GM12878 (cell line): ENCODE results near the gene EYS. TPM values are rescaled to one million over a fixed set of nuclear protein-coding genes. Genes with fewer than 3 reads are reported as not detected.

ENCODE experiments used
- ATAC-seq: fragments of 200-7000 bp; cut with Tn5 transposase; 3 replicates; pipeline ENCODE4 v1.9.1; 2020; ENCODE audit warnings: mild to moderate bottlenecking, moderate library complexity
- BruUV-seq: library from RNA; stranded (reverse); fragments of 400-500 nt; replicated peaks from 2 replicates; lab custom pipeline; 2021; lab: Mats Ljungman, UMichigan
- CTCF ChIA-PET: fragments of 300-600 bp; sonication (Branson Sonifier 250); formaldehyde crosslinking; extraction: SDS; loops from one replicate; lab custom pipeline; 2021; ENCODE audit warnings: inconsistent platforms; lab: Yijun Ruan, JAX
- POLR2A ChIA-PET: fragments of 350-600 bp; formaldehyde crosslinking; extraction: SDS; loops from one replicate; lab custom pipeline; 2021; ENCODE audit warnings: inconsistent platforms; lab: Charles Lee
- RAD21 ChIA-PET: fragments of 300-600 bp; sonication (Branson Sonifier 250); formaldehyde crosslinking; loops from one replicate; lab custom pipeline; 2023; ENCODE audit warnings: antibody characterized with exemption; ENCODE audit not compliant: unreplicated experiment; lab: Charles Lee
- SMC1A ChIA-PET: fragments of 300-600 bp; sonication (Branson Sonifier 250); formaldehyde crosslinking; loops from one replicate; lab custom pipeline; 2023; ENCODE audit not compliant: unreplicated experiment, uncharacterized antibody; lab: Charles Lee
- DNase-seq: peaks from one replicate; pipeline ENCODE4 v3.0.0-alpha.2; 2011; ENCODE audit warnings: low read depth, low spot score
- FAIRE-seq: peaks from 3 replicates; lab custom pipeline; 2011; peaks lifted over from hg19 to GRCh38; lab: Jason Lieb, UNC
- H2AFZ ChIP-seq: 2 replicates; pipeline ENCODE4 v1.6.0; 2011; ENCODE audit warnings: low read depth, low read length, control low read depth; ENCODE audit not compliant: control insufficient read depth
- H3K27ac ChIP-seq: 2 replicates; pipeline ENCODE4 v1.5.1; 2011; ENCODE audit warnings: control low read depth; ENCODE audit not compliant: control insufficient read depth, insufficient read depth
- H3K27me3 ChIP-seq, 2 experiments: replicated peaks in 1 of 2; 2 replicates each; pipeline versions ENCODE4 v1.6.0 to v1.6.1; 2011; ENCODE audit warnings: low read length in 1 of 2; ENCODE audit not compliant: control insufficient read depth in 2 of 2, insufficient read depth in 2 of 2
- H3K36me3 ChIP-seq, 2 experiments: 2 replicates each; pipeline ENCODE4 v1.5.1; 2011; ENCODE audit warnings: low read length in 1 of 2; ENCODE audit not compliant: control insufficient read depth in 2 of 2, insufficient read depth in 2 of 2
- H3K4me1 ChIP-seq: 2 replicates; pipeline ENCODE4 v1.6.1; 2011; ENCODE audit warnings: mild to moderate bottlenecking, low read length, moderate library complexity, mixed read lengths; ENCODE audit not compliant: control insufficient read depth, insufficient read depth
- H3K4me2 ChIP-seq: 2 replicates; pipeline ENCODE4 v1.6.0; 2011; ENCODE audit warnings: control low read depth; ENCODE audit not compliant: control insufficient read depth, insufficient read depth
- H3K4me3 ChIP-seq: fragments of 200-600 bp; sonication (generic); 2 replicates; pipeline ENCODE4 v1.5.1; 2016
- H3K79me2 ChIP-seq: 2 replicates; pipeline ENCODE4 v1.6.0; 2011; ENCODE audit warnings: low read length; ENCODE audit not compliant: control insufficient read depth, insufficient read depth
- H3K9ac ChIP-seq: 2 replicates; pipeline ENCODE4 v1.8.0; 2011; ENCODE audit warnings: low read length, control low read depth, mixed read lengths; ENCODE audit not compliant: control insufficient read depth, insufficient read depth
- H3K9me3 ChIP-seq: replicated peaks from 3 replicates; pipeline ENCODE4 v1.5.1; 2011; ENCODE audit warnings: mild to moderate bottlenecking, low read length; ENCODE audit not compliant: control insufficient read depth, insufficient read depth
- H4K20me1 ChIP-seq: 2 replicates; pipeline ENCODE4 v1.6.0; 2011; ENCODE audit not compliant: control insufficient read depth, insufficient read depth
- CBFB ChIP-seq: IDR thresholded peaks from 2 replicates; pipeline ENCODE4 v1.6.1; 2016; ENCODE audit warnings: antibody characterized with exemption, low read depth
- CHD1 ChIP-seq: IDR thresholded peaks from 2 replicates; pipeline ENCODE4 v1.6.1; 2012; ENCODE audit warnings: low read depth, low read length, improper control_type of control experiment
- CREM ChIP-seq: IDR thresholded peaks from 2 replicates; pipeline ENCODE4 v1.6.1; 2014; ENCODE audit warnings: antibody characterized with exemption, low read depth
- EED ChIP-seq: sonication (generic); IDR thresholded peaks from 2 replicates; pipeline ENCODE4 v1.6.1; 2016; ENCODE audit warnings: antibody characterized with exemption, low read depth
- HDGF ChIP-seq: fragments of 450-650 bp; IDR thresholded peaks from 2 replicates; pipeline ENCODE4 v1.6.1; 2016; ENCODE audit warnings: antibody characterized with exemption
- MAX ChIP-seq: IDR thresholded peaks from 2 replicates; pipeline ENCODE4 v1.6.1; 2012; ENCODE audit warnings: low read depth, low read length, improper control_type of control experiment
- RAD21 ChIP-seq: IDR thresholded peaks from 2 replicates; pipeline ENCODE4 v1.6.1; 2011; ENCODE audit warnings: mild to moderate bottlenecking, low read depth, low read length, moderate library complexity; ENCODE audit not compliant: insufficient read depth
- RELA ChIP-seq: fragments of 450-650 bp; IDR thresholded peaks from 2 replicates; pipeline ENCODE4 v1.8.0; 2014; ENCODE audit warnings: borderline replicate concordance; ENCODE audit not compliant: partially characterized antibody
- ZBED1 ChIP-seq: IDR thresholded peaks from 2 replicates; pipeline ENCODE4 v1.6.1; 2016; ENCODE audit warnings: borderline replicate concordance
- ZSCAN29 ChIP-seq: fragments of 450-650 bp; IDR thresholded peaks from 2 replicates; pipeline ENCODE4 v1.6.1; 2017; ENCODE audit warnings: mild to moderate bottlenecking, moderate library complexity
- WGBS: methylation state at CpG from one replicate; pipeline ENCODE4 v1.1.6; 2016; ENCODE audit warnings: low lambda C conversion rate; ENCODE audit not compliant: insufficient replicate concordance, insufficient coverage; ENCODE audit errors: missing lambda C conversion rate; 5-methylcytosine and 5-hydroxymethylcytosine counted together
- in situ Hi-C: fragments of 300-500 bp; cut with MboI; formaldehyde crosslinking; loops from 9 replicates; pipeline ENCODE4 v1.14.3; 2018; ENCODE audit warnings: mixed read lengths
- intact Hi-C: fragments of 100-400 bp; cut with micrococcal nuclease; formaldehyde crosslinking; loops from one replicate; pipeline ENCODE4 v1.14.2; 2022; ENCODE audit not compliant: unreplicated experiment
- polyA plus RNA-seq, 11 experiments: library from polyadenylated mRNA; depleted of rRNA in 4 of 11; unstranded in 6 of 11; stranded (reverse) in 5 of 11; fragments of >200 nt; fragmentation: Nextera tagmentation in 4 of 11; fragmentation: Illumina TruSeq in 1 of 11; extraction: Ambion mirVana in 4 of 11; extraction: Trizol in 1 of 11; gene quantifications; 1 replicate in 1 of 11; 2 replicates in 10 of 11; pipeline versions ENCODE4 v1.2.1 to v1.2.3, GENCODE V29; 2011 to 2016; ENCODE audit warnings: inconsistent platforms in 2 of 11, missing spikeins in 2 of 11, low read depth in 1 of 11
- total RNA-seq, 4 experiments: library from RNA; depleted of rRNA in 3 of 4; stranded (reverse); fragments of >200 nt in 3 of 4; fragmentation: Illumina TruSeq in 1 of 4; extraction: Trizol in 1 of 4; gene quantifications; 2 replicates each; pipeline versions ENCODE4 v1.2.1 to v1.2.3, GENCODE V29; 2013 to 2021
- TF ChIP-seq, protein P1 (sequence below): IDR thresholded peaks from 2 replicates; pipeline ENCODE4 v1.6.1; 2011; ENCODE audit warnings: mild to moderate bottlenecking, low read depth, low read length, moderate library complexity; ENCODE audit not compliant: insufficient replicate concordance
- TF ChIP-seq, protein P2 (sequence below): fragments of 450-650 bp; IDR thresholded peaks from 2 replicates; pipeline ENCODE4 v1.6.1; 2017; ENCODE audit warnings: mild to moderate bottlenecking
- TF ChIP-seq, protein P3 (sequence below): IDR thresholded peaks from 2 replicates; pipeline ENCODE4 v1.6.1; 2012; ENCODE audit warnings: low read depth, low read length, improper control_type of control experiment

The EYS gene
- total and polyA plus RNA-seq, 10 of the 15 experiments (the other 5 are each of a cell fraction or from before 2014, with no cell fraction given): under 0.01 to 0.14 (median 0.02) TPM; not detected in 1

DNA sequence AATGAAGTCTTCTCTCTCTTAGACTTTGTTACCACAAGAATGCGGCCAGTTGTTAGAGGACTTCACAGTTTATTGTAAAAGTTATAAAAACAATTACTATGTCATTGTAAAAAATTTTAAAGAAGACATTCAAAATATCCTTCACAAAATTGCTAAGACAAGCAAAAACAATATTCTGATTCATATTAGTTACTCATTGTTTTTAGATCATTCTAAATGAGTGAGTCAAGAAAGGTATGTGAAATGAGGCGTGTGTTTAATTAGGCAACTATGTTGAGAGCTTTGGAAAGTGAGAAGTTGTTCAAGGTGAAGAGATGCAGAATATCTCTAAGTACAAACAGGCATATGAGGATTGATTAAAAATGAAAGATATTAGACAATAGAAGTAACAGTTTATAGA is 875.3 kb downstream of the EYS start:
- no peak for FAIRE-seq
- intact Hi-C loops: no loop called here
- BruUV-seq: no TSS peak
- no peaks in the 10 kb centered on the region for H3K36me3 ChIP-seq
- in situ Hi-C loops: no loop called here
- no peak overlapping the region for H2AFZ ChIP-seq
- no peak overlapping the region for H3K9ac ChIP-seq
- 0% methylated on average over 2 of the region's 2 CpGs for WGBS
- no peak overlapping the region for H3K4me3 ChIP-seq
- POLR2A ChIA-PET: no interaction called here
- CTCF ChIA-PET: no interaction called here
- H3K9me3 ChIP-seq: no peaks in the 10 kb centered on the region
- SMC1A ChIA-PET: no interaction called here
- RAD21 ChIA-PET: no interaction called here
- no peaks in the 10 kb centered on the region for H3K79me2 ChIP-seq
- H3K4me2 ChIP-seq: no peak overlapping the region
- no peaks in the 10 kb centered on the region for H3K4me1 ChIP-seq
- TF ChIP-seq HDGF (no peak), ZBED1 (no peak), ZSCAN29 (no peak)
- TF ChIP-seq, protein P1, sequence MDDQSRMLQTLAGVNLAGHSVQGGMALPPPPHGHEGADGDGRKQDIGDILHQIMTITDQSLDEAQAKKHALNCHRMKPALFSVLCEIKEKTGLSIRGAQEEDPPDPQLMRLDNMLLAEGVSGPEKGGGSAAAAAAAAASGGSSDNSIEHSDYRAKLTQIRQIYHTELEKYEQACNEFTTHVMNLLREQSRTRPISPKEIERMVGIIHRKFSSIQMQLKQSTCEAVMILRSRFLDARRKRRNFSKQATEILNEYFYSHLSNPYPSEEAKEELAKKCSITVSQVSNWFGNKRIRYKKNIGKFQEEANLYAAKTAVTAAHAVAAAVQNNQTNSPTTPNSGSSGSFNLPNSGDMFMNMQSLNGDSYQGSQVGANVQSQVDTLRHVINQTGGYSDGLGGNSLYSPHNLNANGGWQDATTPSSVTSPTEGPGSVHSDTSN: no peak
- TF ChIP-seq, protein P2, sequence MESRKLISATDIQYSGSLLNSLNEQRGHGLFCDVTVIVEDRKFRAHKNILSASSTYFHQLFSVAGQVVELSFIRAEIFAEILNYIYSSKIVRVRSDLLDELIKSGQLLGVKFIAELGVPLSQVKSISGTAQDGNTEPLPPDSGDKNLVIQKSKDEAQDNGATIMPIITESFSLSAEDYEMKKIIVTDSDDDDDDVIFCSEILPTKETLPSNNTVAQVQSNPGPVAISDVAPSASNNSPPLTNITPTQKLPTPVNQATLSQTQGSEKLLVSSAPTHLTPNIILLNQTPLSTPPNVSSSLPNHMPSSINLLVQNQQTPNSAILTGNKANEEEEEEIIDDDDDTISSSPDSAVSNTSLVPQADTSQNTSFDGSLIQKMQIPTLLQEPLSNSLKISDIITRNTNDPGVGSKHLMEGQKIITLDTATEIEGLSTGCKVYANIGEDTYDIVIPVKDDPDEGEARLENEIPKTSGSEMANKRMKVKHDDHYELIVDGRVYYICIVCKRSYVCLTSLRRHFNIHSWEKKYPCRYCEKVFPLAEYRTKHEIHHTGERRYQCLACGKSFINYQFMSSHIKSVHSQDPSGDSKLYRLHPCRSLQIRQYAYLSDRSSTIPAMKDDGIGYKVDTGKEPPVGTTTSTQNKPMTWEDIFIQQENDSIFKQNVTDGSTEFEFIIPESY: no peak
- TF ChIP-seq, all 136 proteins: peak for 0
- ATAC-seq: no peak
- H3K27ac ChIP-seq: no peak overlapping the region
- H4K20me1 ChIP-seq: no peaks in the 10 kb centered on the region
- H3K27me3 ChIP-seq: no peaks in the 10 kb centered on the region
- no peak for DNase-seq

DNA sequence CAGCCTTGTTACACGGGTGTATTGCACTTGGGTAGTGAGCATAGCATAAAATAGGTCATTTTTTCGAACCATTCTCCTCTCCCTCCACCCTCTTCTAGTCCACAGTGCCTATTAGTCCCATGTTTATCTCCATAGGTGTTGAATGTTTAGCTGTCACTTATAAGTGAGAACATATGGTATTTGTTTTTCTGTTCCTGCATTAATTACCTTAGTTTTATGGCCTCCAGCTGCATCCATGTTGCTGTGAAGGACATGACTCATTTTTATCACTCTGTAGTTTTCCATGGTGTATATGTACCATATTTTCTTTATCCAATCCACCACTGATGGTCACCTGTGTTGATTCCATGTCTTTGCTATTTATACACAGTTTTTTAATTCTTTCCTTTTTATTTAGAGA is 889.5 kb downstream of the EYS start:
- Histone ChIP-seq H3K4me1 (no peaks in the 10 kb centered on the region), H3K27ac (no peak overlapping the region), H3K9ac (no peak overlapping the region), H4K20me1 (no peaks in the 10 kb centered on the region), H3K79me2 (no peaks in the 10 kb centered on the region), H3K9me3 (no peaks in the 10 kb centered on the region), H3K4me2 (no peak overlapping the region), H2AFZ (no peak overlapping the region), H3K4me3 (no peak overlapping the region), H3K27me3 (no peaks in the 10 kb centered on the region), H3K36me3 (no peaks in the 10 kb centered on the region)
- ChIA-PET RAD21 (no interaction called here), SMC1A (no interaction called here), POLR2A (no interaction called here), CTCF (no interaction called here)
- TF ChIP-seq RELA: no peak
- TF ChIP-seq MAX: no peak
- TF ChIP-seq RAD21: no peak
- TF ChIP-seq, protein P3, sequence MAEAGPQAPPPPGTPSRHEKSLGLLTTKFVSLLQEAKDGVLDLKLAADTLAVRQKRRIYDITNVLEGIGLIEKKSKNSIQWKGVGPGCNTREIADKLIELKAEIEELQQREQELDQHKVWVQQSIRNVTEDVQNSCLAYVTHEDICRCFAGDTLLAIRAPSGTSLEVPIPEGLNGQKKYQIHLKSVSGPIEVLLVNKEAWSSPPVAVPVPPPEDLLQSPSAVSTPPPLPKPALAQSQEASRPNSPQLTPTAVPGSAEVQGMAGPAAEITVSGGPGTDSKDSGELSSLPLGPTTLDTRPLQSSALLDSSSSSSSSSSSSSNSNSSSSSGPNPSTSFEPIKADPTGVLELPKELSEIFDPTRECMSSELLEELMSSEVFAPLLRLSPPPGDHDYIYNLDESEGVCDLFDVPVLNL: no peak
- TF ChIP-seq CBFB: no peak
- TF ChIP-seq EED: no peak
- no peak for TF ChIP-seq CHD1
- no peak for TF ChIP-seq CREM
- WGBS: 0% methylated on average over 2 of the region's 2 CpGs
- in situ Hi-C loops: no loop called here
- no TSS peak for BruUV-seq
- DNase-seq (no peak), FAIRE-seq (no peak), ATAC-seq (no peak)
- intact Hi-C loops: no loop called here
